SIG-M5 (cell line): ENCODE measurements around the gene LRRC25.

Experiments
- DNase-seq: peaks from one replicate; lab custom pipeline; 2025; lab: John Stamatoyannopoulos, UW

LRRC25 gene

GRCh38 chr19:18397242-18398202 is at the start of gene LRRC25:
TSS of gene LRRC25 (minus strand) at chr19:18397622. CDS start at chr19:18396963, 659 bp downstream.
- peak; percentile 66 for DNase-seq

- DNase-seq, result no peak
These were observed 49.5 kb upstream of the LRRC25 start for GRCh38 chr19:18446811-18447359.

DNA sequence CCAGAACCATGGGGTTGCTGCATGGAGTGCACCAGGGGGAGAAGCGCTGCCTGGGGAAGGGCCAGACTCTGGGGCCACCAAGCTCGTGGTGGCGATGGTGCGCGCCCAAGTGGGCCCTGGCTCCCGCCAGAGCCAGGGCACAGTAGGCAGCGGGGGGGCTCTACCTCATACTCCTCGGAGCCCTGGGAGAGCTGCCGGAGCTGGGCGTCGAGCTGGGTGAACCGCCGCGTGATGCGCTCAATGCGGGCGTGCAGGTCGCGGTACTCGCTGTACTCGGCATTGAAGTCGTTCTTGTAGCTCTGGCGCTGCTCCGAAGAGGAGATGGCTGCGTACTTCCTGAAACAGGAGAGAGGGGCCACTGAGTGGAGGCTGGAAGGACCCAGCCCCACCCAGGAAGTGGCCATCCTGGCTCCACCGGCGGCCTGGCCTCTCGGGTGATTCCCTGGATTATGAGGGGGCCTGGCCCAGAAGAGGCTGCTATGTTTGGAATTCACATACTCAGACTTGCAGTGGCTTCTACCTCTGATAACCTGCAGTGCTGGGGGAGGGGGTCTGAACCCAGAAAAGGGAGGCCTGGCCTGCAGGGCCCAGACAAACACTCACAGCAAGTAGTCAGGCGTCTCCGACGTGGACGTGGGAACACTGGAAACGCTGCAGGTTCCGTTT is 48.9 kb upstream of the LRRC25 start:
- no peak for DNase-seq

DNA sequence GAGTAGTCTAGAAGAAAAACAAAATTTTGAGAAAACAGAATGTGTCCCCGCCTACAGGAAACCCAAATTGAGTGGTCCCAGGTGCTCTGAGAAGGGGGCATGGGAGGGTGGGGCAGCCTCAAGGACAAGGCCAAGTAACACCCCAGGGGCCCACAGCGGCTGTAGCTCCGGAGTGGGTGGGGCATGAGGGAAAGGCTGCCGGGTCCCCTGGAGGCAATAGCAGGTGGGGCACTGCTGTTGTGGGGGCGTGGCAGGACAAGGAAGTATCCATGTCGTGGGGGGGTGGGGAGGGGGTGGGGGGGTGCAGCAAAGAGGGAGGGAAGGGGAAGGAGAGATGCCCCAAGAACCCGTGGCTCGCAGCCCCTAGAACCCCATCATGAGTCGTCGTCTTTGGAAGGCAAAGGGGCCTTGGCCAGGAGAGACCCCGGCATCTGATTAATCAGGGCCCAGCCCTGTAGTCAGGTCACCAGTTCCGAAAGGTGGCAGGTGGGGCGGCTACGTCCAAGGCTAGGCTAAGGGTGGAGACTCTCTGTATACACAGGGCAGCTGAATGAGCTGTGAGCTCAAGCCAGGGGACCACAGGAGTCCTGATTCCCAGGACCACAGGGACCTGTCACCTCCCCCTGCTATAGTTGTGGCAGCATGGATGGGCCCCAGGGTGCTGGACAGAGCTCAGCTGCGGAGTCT is 48.0 kb upstream of the LRRC25 start:
- no peak for DNase-seq

GRCh38 chr19:18444513-18444912 is 47.1 kb upstream of the LRRC25 start:
- no peak for DNase-seq

- DNase-seq, result no peak
These were observed 46.4 kb upstream of the LRRC25 start for GRCh38 chr19:18443831-18444230.

DNA sequence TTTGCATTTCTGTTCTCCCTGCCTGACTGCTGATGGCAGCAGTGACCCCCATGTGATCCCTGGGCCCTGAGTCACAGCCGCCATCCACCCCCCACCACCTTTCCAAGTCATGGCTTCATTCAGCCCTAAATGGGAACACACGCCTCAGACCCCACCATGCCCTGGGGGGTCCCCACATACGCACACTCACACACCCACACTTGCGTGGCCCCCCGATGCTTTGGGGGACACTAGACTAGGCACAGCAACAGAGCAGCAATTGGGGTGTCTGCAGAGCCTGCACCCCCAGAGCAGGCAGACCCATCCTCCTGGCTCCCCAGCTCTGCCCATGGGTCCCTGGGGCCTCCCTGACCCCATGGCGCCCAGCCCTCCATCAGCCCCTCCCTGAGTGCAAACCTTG is 46.0 kb upstream of the LRRC25 start:
- DNase-seq, result no peak

DNA sequence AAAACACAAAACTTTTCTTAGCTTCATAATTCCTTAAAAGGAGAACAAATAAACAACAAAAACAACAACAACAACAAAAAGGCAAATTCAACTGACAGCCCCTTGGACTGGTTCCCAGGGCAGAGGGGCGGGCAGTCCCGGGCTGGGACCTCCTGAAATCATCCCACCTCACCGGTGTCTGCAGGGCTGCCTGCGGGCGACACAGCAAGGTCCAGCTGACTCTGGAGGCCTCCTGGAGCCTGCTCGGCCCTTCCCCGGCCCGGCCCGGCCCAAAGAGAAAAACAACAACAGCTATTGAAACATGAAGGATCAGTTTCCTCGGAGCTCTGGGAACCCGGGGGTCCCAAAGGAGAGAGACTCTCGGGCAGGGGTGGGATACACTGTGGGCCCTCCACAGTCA is 45.5 kb upstream of the LRRC25 start:
- DNase-seq, result no peak

DNA sequence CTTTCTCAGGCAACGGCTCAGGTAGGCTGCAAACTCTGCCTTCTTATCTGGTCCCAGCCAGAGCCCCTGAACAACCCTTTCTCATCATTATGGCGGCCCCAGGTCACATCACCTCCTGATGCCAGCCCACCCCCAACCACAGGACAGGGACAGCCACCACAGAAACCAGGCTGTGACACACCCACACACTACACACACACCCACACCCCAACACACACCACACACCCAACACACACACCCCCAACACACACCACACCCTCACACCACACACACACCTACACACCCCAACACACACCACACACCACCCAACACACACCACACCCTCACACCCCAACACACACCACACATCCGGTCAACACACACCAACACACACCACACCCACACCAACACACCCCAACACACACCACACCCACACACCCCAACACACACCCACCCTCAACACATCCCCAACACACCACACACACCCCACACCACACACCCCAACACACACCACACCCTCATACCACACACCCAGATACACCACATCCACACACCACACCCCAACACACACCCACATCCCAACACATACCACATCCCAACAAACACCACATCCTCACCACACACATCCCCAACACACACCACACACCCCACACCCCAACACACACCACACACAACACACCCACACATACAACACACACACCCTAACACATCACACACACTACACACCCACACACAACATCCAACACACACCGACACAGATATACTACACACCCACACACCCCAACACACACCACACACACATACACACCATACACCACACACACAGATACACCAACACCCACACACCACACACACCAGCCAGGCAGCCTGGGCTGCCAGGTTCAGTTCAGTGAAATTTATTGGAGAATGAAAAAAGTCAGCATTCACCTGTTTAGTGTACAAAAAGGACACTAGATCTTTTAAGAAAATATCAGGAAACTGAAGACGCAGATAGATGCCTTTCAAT is 44.7 kb upstream of the LRRC25 start:
- no peak for DNase-seq

DNA sequence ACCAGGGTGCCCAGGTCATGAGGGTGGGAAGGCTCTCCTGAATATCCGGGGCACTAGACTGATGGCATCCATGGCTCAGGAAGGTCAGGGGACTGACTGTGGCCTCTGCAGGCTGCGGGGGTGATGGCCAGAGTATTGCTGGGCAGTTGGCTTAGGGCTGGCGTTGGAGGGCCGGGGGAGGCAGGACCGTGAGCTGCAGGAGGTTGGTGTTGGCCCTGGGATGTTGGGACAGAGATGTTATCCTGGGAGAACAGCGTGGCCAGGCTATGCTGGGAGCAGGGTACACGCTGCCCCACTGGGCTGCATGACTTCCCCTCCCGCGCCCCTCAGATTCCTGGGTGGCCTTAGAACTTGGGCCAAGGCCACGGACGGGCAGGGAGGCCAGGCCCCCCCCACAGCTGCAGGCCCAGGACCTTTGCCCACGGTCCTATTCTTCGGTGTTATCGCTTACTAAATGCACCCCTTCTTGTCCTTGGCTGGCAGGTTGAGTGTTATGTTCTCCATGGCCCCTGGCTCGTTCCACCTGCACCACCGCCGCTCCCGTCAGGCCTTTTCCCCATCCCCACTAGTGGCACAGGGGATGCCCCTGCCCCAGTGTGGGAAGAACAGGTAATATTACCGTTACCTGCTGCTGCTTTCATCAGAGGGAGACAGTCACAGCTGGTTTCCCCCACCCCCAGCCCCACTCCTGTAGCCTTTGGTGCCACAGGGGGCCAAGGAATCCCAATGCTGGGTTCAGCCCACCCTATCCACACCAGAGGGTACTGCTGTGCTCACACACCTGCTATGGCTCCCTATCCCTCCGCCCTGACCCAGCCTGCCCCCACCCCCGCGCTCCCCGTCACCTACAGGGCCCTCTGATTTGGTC is 43.7 kb upstream of the LRRC25 start:
- DNase-seq, result no peak

GRCh38 chr19:18440415-18440877 is 43.0 kb upstream of the LRRC25 start:
- no peak for DNase-seq

GRCh38 chr19:18439910-18440237 is 42.5 kb upstream of the LRRC25 start:
- no peak for DNase-seq

DNA sequence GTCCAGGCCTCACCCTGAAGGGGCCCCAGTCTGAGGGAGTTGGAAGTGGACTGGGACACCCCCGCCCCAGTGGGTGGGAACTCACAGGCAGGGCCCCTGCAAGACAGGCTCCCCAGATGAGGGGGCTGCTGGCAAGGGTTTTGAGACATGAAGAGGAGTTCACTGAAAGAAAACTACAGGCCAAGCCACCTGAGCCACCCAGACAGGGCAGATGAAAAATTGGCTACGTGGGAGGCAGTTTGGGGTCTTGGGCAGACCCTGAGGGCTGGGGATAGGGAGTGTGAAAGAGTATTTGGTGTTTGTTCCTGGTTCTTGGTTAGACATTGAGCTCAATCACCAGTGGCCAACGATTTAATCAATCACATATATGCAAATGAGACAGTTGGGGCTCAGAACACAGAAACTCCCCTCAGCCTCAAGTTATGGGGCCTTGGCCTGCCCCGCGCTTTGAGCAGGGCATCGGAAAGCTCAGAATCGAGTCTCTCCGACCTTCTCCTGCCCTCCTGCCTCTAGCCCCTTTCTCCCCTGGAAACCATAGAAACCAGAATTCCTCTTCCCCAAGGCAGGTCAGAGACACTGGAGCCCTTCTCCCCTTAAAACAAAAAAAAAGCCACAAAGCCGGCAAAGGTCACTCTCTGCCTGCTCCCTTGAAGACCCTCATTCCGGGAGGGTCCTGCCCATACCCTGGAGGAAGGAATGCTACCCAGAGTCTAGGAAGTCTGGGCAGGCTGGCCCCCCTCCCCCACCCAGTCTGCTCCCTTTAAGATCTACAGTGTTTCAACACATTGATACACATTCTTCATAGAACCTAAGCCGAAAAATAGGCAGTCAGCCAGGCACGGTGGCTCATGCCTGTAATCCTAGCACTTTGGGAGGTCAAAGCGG is 41.8 kb upstream of the LRRC25 start:
- no peak for DNase-seq

GRCh38 chr19:18438331-18439024 is 41.1 kb upstream of the LRRC25 start:
- DNase-seq, result no peak

DNA sequence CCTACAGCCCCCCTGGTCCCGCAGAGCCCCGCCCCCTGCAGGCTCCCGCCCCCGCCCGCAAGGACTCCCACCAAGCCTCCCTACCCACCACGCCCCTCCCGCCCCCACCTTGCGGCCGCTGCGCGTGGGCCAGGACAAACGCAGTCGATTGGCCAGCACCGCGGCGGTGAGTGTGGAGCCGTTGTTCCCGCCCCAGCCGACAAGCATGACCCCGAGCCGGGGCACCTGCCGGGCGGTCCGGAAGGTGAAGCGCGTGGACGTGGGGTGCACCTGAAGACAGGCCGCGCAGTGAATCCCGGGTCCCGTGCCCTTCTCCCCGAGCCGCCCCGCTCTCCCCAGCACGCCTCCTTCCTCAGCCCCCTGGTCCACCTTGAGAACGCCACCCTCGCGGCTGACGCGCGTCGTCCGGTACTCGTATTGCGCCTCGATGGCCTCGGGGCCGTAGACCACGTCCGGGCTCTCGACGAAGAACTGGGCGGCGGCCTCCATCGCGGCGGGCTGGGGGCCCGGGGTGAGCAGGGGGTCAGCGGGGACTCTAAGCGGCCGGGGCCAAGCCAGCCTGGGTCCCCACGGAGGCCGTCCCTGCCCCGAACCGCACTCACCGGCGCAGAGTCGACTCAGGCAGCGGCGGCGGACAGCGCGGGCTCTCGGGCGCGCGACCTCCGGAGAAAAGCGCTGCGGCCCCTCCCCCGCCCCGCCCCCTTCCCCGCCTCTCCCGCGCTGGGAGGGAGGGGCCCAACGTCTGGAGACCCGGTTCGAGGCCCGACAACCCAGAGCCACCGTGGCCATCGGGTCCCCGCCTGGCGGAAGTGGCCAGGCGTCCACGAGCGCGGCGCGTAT is 40.3 kb upstream of the LRRC25 start, which contains the start of gene ISYNA1:
Gene ISYNA1 (minus strand): TSS at position 643 of the 840 bp plus-strand sequence. CDS start 154 bp downstream, at position 489.
- DNase-seq, result no peak

DNA sequence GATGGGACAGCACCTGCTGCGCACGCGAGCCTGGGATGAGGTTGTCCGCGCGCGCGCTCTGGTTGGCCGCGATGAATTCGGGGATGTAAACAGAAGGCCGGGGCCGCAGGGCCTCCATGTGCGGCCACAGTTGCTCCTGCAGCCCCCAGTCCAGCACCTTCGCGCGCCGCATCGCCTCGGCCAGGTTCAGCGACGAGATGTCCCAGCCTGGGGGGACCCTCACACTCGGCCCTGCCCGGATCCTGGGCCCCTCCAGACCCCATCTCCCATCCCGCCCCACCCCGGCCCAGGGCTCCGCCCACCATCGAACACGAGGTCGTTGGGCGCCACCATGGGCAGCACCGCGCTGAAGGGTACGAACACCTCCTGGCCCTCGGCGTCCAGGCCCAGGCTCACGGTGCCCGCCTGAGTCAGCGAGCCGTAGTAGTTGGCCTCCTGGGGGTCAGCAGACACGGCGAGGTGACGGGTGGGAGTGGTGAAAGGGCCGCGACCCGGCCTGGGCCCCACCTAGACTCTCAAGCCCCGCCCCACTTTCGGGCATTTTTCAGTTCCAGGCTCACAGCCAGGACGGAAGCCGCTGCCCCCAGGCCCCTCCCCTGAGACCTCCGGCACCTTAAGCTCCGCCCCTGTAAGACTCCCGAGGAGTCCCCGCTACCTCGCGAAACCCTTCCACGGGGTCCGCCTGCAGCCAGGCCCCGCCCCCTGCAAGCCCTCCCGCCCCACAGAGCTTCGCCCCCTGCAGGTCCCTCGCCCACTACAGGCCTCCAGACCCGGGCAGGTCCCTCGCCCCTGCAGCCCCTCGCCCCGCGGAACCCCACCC is 39.5 kb upstream of the LRRC25 start:
- no peak for DNase-seq
